ENCODE measurements around the gene PFKM.
A peak's percentile ranks its signal among the peaks of the same experiment; 100 is the strongest.

The PFKM gene

GRCh38 chr12:48184549-48184922 is 65.4 kb downstream of the PFKM start:
- Histone ChIP-seq H3K4me3 (ENCODE audit: low read length) (no peak overlapping the region), H3K9me3 (ENCODE audit: insufficient read depth, low read length) (no peaks in the 10 kb centered on the region), H2AFZ (ENCODE audit: low read depth, low read length) (no peak overlapping the region), H3K4me1 (ENCODE audit: low read length) (peaks cover 22% of the 10 kb centered on the region), H3K27ac (ENCODE audit: low read length) (no peak overlapping the region), H3K4me2 (ENCODE audit: low read length) (no peak overlapping the region), H3K79me2 (ENCODE audit: low read length) (no peaks in the 10 kb centered on the region), H3K27me3 (ENCODE audit: low read depth, low read length) (peaks cover 16% of the 10 kb centered on the region), H4K20me1 (ENCODE audit: insufficient read depth, low read length) (no peaks in the 10 kb centered on the region), H3K36me3 (replicated peaks; ENCODE audit: low read depth, low read length) (no peaks in the 10 kb centered on the region), H3K9ac (ENCODE audit: low read length) (no peak overlapping the region)
- TF ChIP-seq CTCF (IDR thresholded peaks at IDR 0.05; ENCODE audit: low read depth, low read length), result no peak

- Histone ChIP-seq H3K36me3 (replicated peaks; ENCODE audit: low read depth, low read length) (no peaks in the 10 kb centered on the region), H3K27ac (ENCODE audit: low read length) (no peak overlapping the region), H3K9me3 (ENCODE audit: insufficient read depth, low read length) (no peaks in the 10 kb centered on the region), H3K4me2 (ENCODE audit: low read length) (peak overlapping the region; percentile 47), H3K4me1 (ENCODE audit: low read length) (peaks cover 26% of the 10 kb centered on the region), H4K20me1 (ENCODE audit: insufficient read depth, low read length) (no peaks in the 10 kb centered on the region), H3K27me3 (ENCODE audit: low read depth, low read length) (peaks cover 16% of the 10 kb centered on the region), H3K4me3 (ENCODE audit: low read length) (peak overlapping the region; percentile 29; the same call in 1 of the 2 replicates), H3K79me2 (ENCODE audit: low read length) (no peaks in the 10 kb centered on the region), H2AFZ (ENCODE audit: low read depth, low read length) (peak overlapping the region; percentile 52; the same call in 1 of the 2 replicates), H3K9ac (ENCODE audit: low read length) (no peak overlapping the region)
- TF ChIP-seq EZH2phosphoT487 (IDR thresholded peaks at IDR 0.05; ENCODE audit: low read depth), result no peak
- TF ChIP-seq CTCF (IDR thresholded peaks at IDR 0.05; ENCODE audit: low read depth, low read length), result no peak
Measured at GRCh38 chr12:48185181-48185919, 66.2 kb downstream of the PFKM start.

- no peak for TF ChIP-seq CTCF (IDR thresholded peaks at IDR 0.05; ENCODE audit: low read depth, low read length)
- TF ChIP-seq EZH2phosphoT487 (IDR thresholded peaks at IDR 0.05; ENCODE audit: low read depth), result no peak
- Histone ChIP-seq H3K27me3 (ENCODE audit: low read depth, low read length) (peaks cover 3% of the 10 kb centered on the region; the same call in 1 of the 2 replicates), H3K4me1 (ENCODE audit: low read length) (peaks cover 22% of the 10 kb centered on the region), H3K79me2 (ENCODE audit: low read length) (no peaks in the 10 kb centered on the region), H3K36me3 (replicated peaks; ENCODE audit: low read depth, low read length) (no peaks in the 10 kb centered on the region), H3K9me3 (ENCODE audit: insufficient read depth, low read length) (no peaks in the 10 kb centered on the region), H4K20me1 (ENCODE audit: insufficient read depth, low read length) (no peaks in the 10 kb centered on the region), H3K4me3 (ENCODE audit: low read length) (no peak overlapping the region), H3K4me2 (ENCODE audit: low read length) (no peak overlapping the region), H3K27ac (ENCODE audit: low read length) (no peak overlapping the region), H2AFZ (ENCODE audit: low read depth, low read length) (no peak overlapping the region), H3K9ac (ENCODE audit: low read length) (no peak overlapping the region)
Measured at GRCh38 chr12:48187916-48188695, 68.9 kb downstream of the PFKM start.

GRCh38 chr12:48189331-48190125 is 70.4 kb downstream of the PFKM start:
- Histone ChIP-seq H3K27me3 (ENCODE audit: low read depth, low read length) (peaks cover 3% of the 10 kb centered on the region; the same call in 1 of the 2 replicates), H3K9ac (ENCODE audit: low read length) (no peak overlapping the region), H3K9me3 (ENCODE audit: insufficient read depth, low read length) (no peaks in the 10 kb centered on the region), H2AFZ (ENCODE audit: low read depth, low read length) (no peak overlapping the region), H3K36me3 (replicated peaks; ENCODE audit: low read depth, low read length) (no peaks in the 10 kb centered on the region), H3K4me1 (ENCODE audit: low read length) (peaks cover 22% of the 10 kb centered on the region), H3K4me3 (ENCODE audit: low read length) (no peak overlapping the region), H3K4me2 (ENCODE audit: low read length) (no peak overlapping the region), H4K20me1 (ENCODE audit: insufficient read depth, low read length) (no peaks in the 10 kb centered on the region), H3K79me2 (ENCODE audit: low read length) (no peaks in the 10 kb centered on the region), H3K27ac (ENCODE audit: low read length) (no peak overlapping the region)
- TF ChIP-seq EZH2phosphoT487 (IDR thresholded peaks at IDR 0.05; ENCODE audit: low read depth) (no peak), CTCF (IDR thresholded peaks at IDR 0.05; ENCODE audit: low read depth, low read length) (peak; percentile 82)

All from OCI-LY3 (cell line).